ENCODE data around the gene GPR171.

Gene GPR171

GRCh38 chr3:151225040-151225975 is 22.3 kb upstream of the GPR171 start:
- H3K27ac ChIP-seq: no peak overlapping the region
- no peak for TF ChIP-seq CTCF (conservative IDR thresholded peaks at IDR 0.05)
- TF ChIP-seq ZFX (IDR thresholded peaks at IDR 0.05): no peak

GRCh38 chr3:151224268-151224866 is 21.4 kb upstream of the GPR171 start:
- no peak overlapping the region for H3K27ac ChIP-seq
- TF ChIP-seq CTCF (conservative IDR thresholded peaks at IDR 0.05) (no peak), ZFX (IDR thresholded peaks at IDR 0.05) (no peak)

- TF ChIP-seq ZFX (IDR thresholded peaks at IDR 0.05): no peak
- TF ChIP-seq CTCF (conservative IDR thresholded peaks at IDR 0.05): no peak
- no peak overlapping the region for H3K27ac ChIP-seq
Observed at GRCh38 chr3:151219056-151219455, 16.0 kb upstream of the GPR171 start.

- no peak overlapping the region for H3K27ac ChIP-seq
- TF ChIP-seq CTCF (conservative IDR thresholded peaks at IDR 0.05): no peak
- no peak for TF ChIP-seq ZFX (IDR thresholded peaks at IDR 0.05)
Observed at GRCh38 chr3:151218136-151218535, 15.1 kb upstream of the GPR171 start.

- H3K27ac ChIP-seq: no peak overlapping the region
- TF ChIP-seq CTCF (conservative IDR thresholded peaks at IDR 0.05) (no peak), ZFX (IDR thresholded peaks at IDR 0.05) (no peak)
Observed at GRCh38 chr3:151216641-151217607, 13.9 kb upstream of the GPR171 start.

GRCh38 chr3:151214459-151214858 is 11.4 kb upstream of the GPR171 start:
- H3K27ac ChIP-seq: no peak overlapping the region
- TF ChIP-seq ZFX (IDR thresholded peaks at IDR 0.05) (no peak), CTCF (conservative IDR thresholded peaks at IDR 0.05) (no peak)
